Skin epidermis (tissue), 12 donors: ENCODE measurements around the gene KAZN.
A peak's percentile ranks its signal among the peaks of the same experiment; 100 is the strongest.

Experiments
- H3K27ac ChIP-seq, 21 experiments: fragments of 200-600 bp; sonication (generic) in 11 of 21; one replicate each; pipeline ENCODE4 v1.5.0; 2020; ENCODE audit warnings: mild to moderate bottlenecking in 3 of 21, inconsistent platforms in 2 of 21, moderate library complexity in 2 of 21
- H3K4me3 ChIP-seq, 7 experiments: fragments of 200-600 bp; sonication (generic) in 2 of 7; one replicate each; pipeline ENCODE4 v1.5.0; 2020; ENCODE audit warnings: inconsistent platforms in 2 of 7, mild to moderate bottlenecking in 2 of 7, moderate library complexity in 1 of 7

KAZN gene

GRCh38 chr1:14698314-14698713, 99.8 kb downstream of the KAZN start:
- H3K4me3 ChIP-seq = no peak overlapping the region
- no peak overlapping the region for H3K27ac ChIP-seq

GRCh38 chr1:14699620-14700019, 101.1 kb downstream of the KAZN start:
- no peak overlapping the region for H3K4me3 ChIP-seq

GRCh38 chr1:14704846-14705245, 106.4 kb downstream of the KAZN start:
- H3K4me3 ChIP-seq = no peak overlapping the region
- H3K27ac ChIP-seq = no peak overlapping the region

More at GRCh38 chr1:14699620-14700019, 101.1 kb downstream of the KAZN start:
- no peak overlapping the region for H3K27ac ChIP-seq

GRCh38 chr1:14705824-14706223, 107.3 kb downstream of the KAZN start:
- Histone ChIP-seq H3K27ac (no peak overlapping the region), H3K4me3 (no peak overlapping the region)

- Histone ChIP-seq H3K27ac (no peak overlapping the region), H3K4me3 (no peak overlapping the region)
Observed at GRCh38 chr1:14706631-14707030, 108.1 kb downstream of the KAZN start.

GRCh38 chr1:14707531-14708445, 109.3 kb downstream of the KAZN start:
- Histone ChIP-seq H3K27ac (no peak overlapping the region), H3K4me3 (no peak overlapping the region)

GRCh38 chr1:14710331-14710730, 111.8 kb downstream of the KAZN start:
- Histone ChIP-seq H3K4me3 (no peak overlapping the region), H3K27ac (no peak overlapping the region)

GRCh38 chr1:14712136-14712535, 113.7 kb downstream of the KAZN start:
- H3K27ac ChIP-seq = no peak overlapping the region
- no peak overlapping the region for H3K4me3 ChIP-seq

GRCh38 chr1:14713077-14713476, 114.6 kb downstream of the KAZN start:
- Histone ChIP-seq H3K4me3 (no peak overlapping the region), H3K27ac (no peak overlapping the region)

- no peak overlapping the region for H3K4me3 ChIP-seq
- H3K27ac ChIP-seq = no peak overlapping the region
Observed at GRCh38 chr1:14715266-14715665, 116.8 kb downstream of the KAZN start.

- Histone ChIP-seq H3K27ac (no peak overlapping the region), H3K4me3 (no peak overlapping the region)
Observed at GRCh38 chr1:14715802-14716201, 117.3 kb downstream of the KAZN start.

GRCh38 chr1:14716474-14716873, 118.0 kb downstream of the KAZN start:
- Histone ChIP-seq H3K4me3 (no peak overlapping the region), H3K27ac (no peak overlapping the region)

GRCh38 chr1:14718476-14718875, 120.0 kb downstream of the KAZN start:
- no peak overlapping the region for H3K27ac ChIP-seq
- no peak overlapping the region for H3K4me3 ChIP-seq

GRCh38 chr1:14723401-14723800, 124.9 kb downstream of the KAZN start:
- Histone ChIP-seq H3K4me3 (no peak overlapping the region), H3K27ac (no peak overlapping the region)

- no peak overlapping the region for H3K4me3 ChIP-seq
Observed at GRCh38 chr1:14724246-14724645, 125.8 kb downstream of the KAZN start.

GRCh38 chr1:14724678-14725077, 126.2 kb downstream of the KAZN start:
- H3K27ac ChIP-seq = no peak overlapping the region
- H3K4me3 ChIP-seq = no peak overlapping the region

More at GRCh38 chr1:14724246-14724645, 125.8 kb downstream of the KAZN start:
- H3K27ac ChIP-seq = no peak overlapping the region

GRCh38 chr1:14725238-14725637, 126.8 kb downstream of the KAZN start:
- H3K27ac ChIP-seq = no peak overlapping the region
- H3K4me3 ChIP-seq = no peak overlapping the region

GRCh38 chr1:14725695-14726094, 127.2 kb downstream of the KAZN start:
- H3K4me3 ChIP-seq = no peak overlapping the region
- no peak overlapping the region for H3K27ac ChIP-seq

GRCh38 chr1:14726606-14727005, 128.1 kb downstream of the KAZN start:
- H3K27ac ChIP-seq = no peak overlapping the region
- H3K4me3 ChIP-seq = no peak overlapping the region

GRCh38 chr1:14728516-14728915, 130.0 kb downstream of the KAZN start:
- no peak overlapping the region for H3K4me3 ChIP-seq
- no peak overlapping the region for H3K27ac ChIP-seq

- Histone ChIP-seq H3K4me3 (peak overlapping the region in 1 of 7 experiments; percentile 3), H3K27ac (peak overlapping the region in 11 of 21 experiments; percentile 34 to 85 (median 73))
Observed at GRCh38 chr1:14732728-14733047, 134.2 kb downstream of the KAZN start.
